HEK293T (cell line): ENCODE results near the gene CLOCK.

Experiments used
- CTCF ChIA-PET: fragments of 350-600 bp; formaldehyde crosslinking; extraction: SDS; loops from one replicate; lab custom pipeline; 2021; ENCODE audit warnings: antibody characterized with exemption, inconsistent platforms; lab: Yijun Ruan, JAX
- POLR2A ChIA-PET: fragments of 350-600 bp; formaldehyde crosslinking; extraction: SDS; loops from one replicate; lab custom pipeline; 2020; ENCODE audit warnings: antibody characterized with exemption, inconsistent platforms; lab: Yijun Ruan, JAX
- DNase-seq: peaks from one replicate; pipeline ENCODE4 v3.0.0; 2012; ENCODE audit warnings: mixed read lengths; ENCODE audit errors: extremely low spot score
- ARNT ChIP-seq: fragments of 450-650 bp; IDR thresholded peaks from 2 replicates; pipeline ENCODE4 v1.6.1; 2017; ENCODE audit warnings: mild to moderate bottlenecking
- BHLHE40 ChIP-seq: fragments of 450-650 bp; IDR thresholded peaks from 2 replicates; pipeline ENCODE4 v1.6.1; 2016; ENCODE audit warnings: mild to moderate bottlenecking, moderate library complexity, borderline replicate concordance
- CTBP1 ChIP-seq: fragments of 450-650 bp; IDR thresholded peaks from 2 replicates; pipeline ENCODE4 v1.6.1; 2016; ENCODE audit warnings: borderline replicate concordance
- ELF4 ChIP-seq: fragments of 450-650 bp; IDR thresholded peaks from 2 replicates; pipeline ENCODE4 v1.6.1; 2017; ENCODE audit warnings: antibody characterized with exemption
- FOXA1 ChIP-seq: fragments of 450-650 bp; IDR thresholded peaks from 2 replicates; pipeline ENCODE4 v1.6.1; 2016; ENCODE audit warnings: mild to moderate bottlenecking
- FOXK2 ChIP-seq: fragments of 450-650 bp; IDR thresholded peaks from 2 replicates; pipeline ENCODE4 v1.6.1; 2016; ENCODE audit warnings: mild to moderate bottlenecking
- FOXM1 ChIP-seq: fragments of 450-650 bp; IDR thresholded peaks from 2 replicates; pipeline ENCODE4 v1.6.1; 2017; ENCODE audit warnings: mild to moderate bottlenecking, borderline replicate concordance
- HDGF ChIP-seq: fragments of 450-650 bp; IDR thresholded peaks from 2 replicates; pipeline ENCODE4 v1.6.1; 2017; ENCODE audit warnings: antibody characterized with exemption, borderline replicate concordance
- L3MBTL2 ChIP-seq: fragments of 450-650 bp; conservative IDR thresholded peaks from 2 replicates; pipeline ENCODE4 v1.6.1; 2016; ENCODE audit warnings: mild to moderate bottlenecking
- LEF1 ChIP-seq: fragments of 450-650 bp; IDR thresholded peaks from 2 replicates; pipeline ENCODE4 v1.6.1; 2017; ENCODE audit warnings: mild to moderate bottlenecking, borderline replicate concordance
- NFRKB ChIP-seq: fragments of 450-650 bp; IDR thresholded peaks from 2 replicates; pipeline ENCODE4 v1.6.1; 2016; ENCODE audit warnings: mild to moderate bottlenecking, moderate library complexity
- PKNOX1 ChIP-seq: fragments of 450-650 bp; IDR thresholded peaks from 2 replicates; pipeline ENCODE4 v1.6.1; 2016
- SP1 ChIP-seq: fragments of 450-650 bp; IDR thresholded peaks from 2 replicates; pipeline ENCODE4 v1.6.1; 2017
- SUZ12 ChIP-seq: fragments of 450-650 bp; IDR thresholded peaks from 2 replicates; pipeline ENCODE4 v1.6.1; 2016; ENCODE audit warnings: mild to moderate bottlenecking
- TARDBP ChIP-seq: fragments of 450-650 bp; IDR thresholded peaks from 2 replicates; pipeline ENCODE4 v1.6.1; 2016
- ZNF384 ChIP-seq: fragments of 450-650 bp; IDR thresholded peaks from 2 replicates; pipeline ENCODE4 v1.6.1; 2016

CLOCK gene

GRCh38 chr4:55509266-55509665, 37.4 kb downstream of the CLOCK start:
- no peak for TF ChIP-seq CTBP1
- TF ChIP-seq SP1, result no peak
- no peak for TF ChIP-seq BHLHE40
- no peak for TF ChIP-seq SUZ12
- TF ChIP-seq L3MBTL2, result no peak
- no peak for TF ChIP-seq FOXA1
- no peak for TF ChIP-seq FOXK2
- TF ChIP-seq HDGF, result no peak
- TF ChIP-seq TARDBP, result no peak
- TF ChIP-seq ARNT, result no peak
- TF ChIP-seq PKNOX1, result no peak
- no peak for TF ChIP-seq NFRKB
- no peak for TF ChIP-seq LEF1
- ChIA-PET POLR2A (no interaction called here), CTCF (no interaction called here)
- no peak for DNase-seq

- no peak for TF ChIP-seq FOXA1
- TF ChIP-seq L3MBTL2, result no peak
- TF ChIP-seq LEF1, result no peak
- TF ChIP-seq HDGF, result no peak
- no peak for TF ChIP-seq FOXK2
- no peak for TF ChIP-seq ARNT
- POLR2A ChIA-PET, result no interaction called here
- CTCF ChIA-PET, result no interaction called here
- no peak for DNase-seq
These were observed 39.1 kb downstream of the CLOCK start for GRCh38 chr4:55507612-55508011.

GRCh38 chr4:55503169-55503568, 43.5 kb downstream of the CLOCK start:
- ChIA-PET CTCF (no interaction called here), POLR2A (no interaction called here)
- DNase-seq, result no peak
- TF ChIP-seq FOXK2 (no peak), PKNOX1 (no peak), FOXM1 (no peak), NFRKB (no peak), HDGF (no peak)

- POLR2A ChIA-PET, result no interaction called here
- CTCF ChIA-PET, result no interaction called here
- TF ChIP-seq FOXM1 (no peak), CTBP1 (no peak), ZNF384 (no peak)
- no peak for DNase-seq
These were observed 46.6 kb downstream of the CLOCK start for GRCh38 chr4:55500072-55500471.

- DNase-seq, result peak; percentile 7
- ChIA-PET CTCF (no interaction called here), POLR2A (no interaction called here)
- TF ChIP-seq ARNT (no peak), PKNOX1 (no peak)
These were observed 47.2 kb downstream of the CLOCK start for GRCh38 chr4:55499495-55499894.

GRCh38 chr4:55498051-55498450, 48.7 kb downstream of the CLOCK start:
- POLR2A ChIA-PET, result no interaction called here
- CTCF ChIA-PET, result no interaction called here
- DNase-seq, result no peak
- TF ChIP-seq PKNOX1 (no peak), SUZ12 (no peak), FOXA1 (no peak), NFRKB (no peak), ELF4 (no peak), SP1 (no peak), ZNF384 (no peak), CTBP1 (no peak), TARDBP (no peak), FOXM1 (no peak), FOXK2 (no peak), BHLHE40 (no peak), LEF1 (no peak), HDGF (no peak), L3MBTL2 (no peak), ARNT (no peak)

- ChIA-PET CTCF (no interaction called here), POLR2A (no interaction called here)
- DNase-seq, result no peak
- TF ChIP-seq FOXK2 (no peak), ARNT (no peak), LEF1 (no peak), TARDBP (no peak)
These were observed 55.2 kb downstream of the CLOCK start for GRCh38 chr4:55491486-55491885.
